AG10803 (cell line): ENCODE measurements around the gene ZNF438.
A peak's percentile ranks its signal among the peaks of the same experiment; 100 is the strongest.

ENCODE experiments used
- DNase-seq: peaks from one replicate; pipeline ENCODE4 v3.0.0; 2010; ENCODE audit warnings: low read depth
- H3K4me3 ChIP-seq: 2 replicates; pipeline ENCODE4 v1.5.1; 2011; ENCODE audit warnings: mild to moderate bottlenecking, low read length, control low read depth
- CTCF ChIP-seq: conservative IDR thresholded peaks from 2 replicates; pipeline ENCODE4 v1.5.1; 2011; ENCODE audit warnings: mild to moderate bottlenecking, low read length, control low read depth, inconsistent platforms

The ZNF438 gene

GRCh38 chr10:30821261-30821993, 210.2 kb downstream of the ZNF438 start:
- TF ChIP-seq CTCF: no peak
- H3K4me3 ChIP-seq: no peak overlapping the region
- DNase-seq: peak; percentile 24

GRCh38 chr10:30820261-30820991, 211.2 kb downstream of the ZNF438 start:
- peak overlapping the region; percentile 28 for H3K4me3 ChIP-seq

GRCh38 chr10:30819341-30820181, 212.1 kb downstream of the ZNF438 start:
- peak; percentile 78 for DNase-seq
- no peak for TF ChIP-seq CTCF
- H3K4me3 ChIP-seq: peak overlapping the region; percentile 53

More at GRCh38 chr10:30820261-30820991, 211.2 kb downstream of the ZNF438 start:
- no peak for TF ChIP-seq CTCF
- DNase-seq: peak; percentile 88

GRCh38 chr10:30818854-30819253, 212.8 kb downstream of the ZNF438 start:
- DNase-seq: peak; percentile 82
- H3K4me3 ChIP-seq: peak overlapping the region; percentile 53
- no peak for TF ChIP-seq CTCF

GRCh38 chr10:30818010-30818660, 213.5 kb downstream of the ZNF438 start:
- peak; percentile 59 for DNase-seq
- H3K4me3 ChIP-seq: no peak overlapping the region
- TF ChIP-seq CTCF: no peak

GRCh38 chr10:30817541-30817940, 214.1 kb downstream of the ZNF438 start:
- H3K4me3 ChIP-seq: no peak overlapping the region
- no peak for TF ChIP-seq CTCF
- no peak for DNase-seq
